Coronary artery (tissue), 2 donors: Measurements from ENCODE around the gene UNK.
A peak's percentile ranks its signal among the peaks of the same experiment; 100 is the strongest.

Experiments
- DNase-seq: peaks from one replicate; pipeline ENCODE4 v3.0.0-alpha.2; 2017; ENCODE audit warnings: low spot score
- H3K27ac ChIP-seq, 2 donors: fragments of 200-600 bp; sonication (generic); one replicate each; pipeline ENCODE4 v1.5.1; 2016 to 2019
- H3K4me3 ChIP-seq: fragments of 200-600 bp; sonication (generic); 2 replicates; pipeline ENCODE4 v1.5.1; 2016; ENCODE audit warnings: mild to moderate bottlenecking, moderate library complexity
- TF ChIP-seq, protein P1 (sequence below): fragments of 200-600 bp; sonication (generic); IDR thresholded peaks from one replicate; pipeline ENCODE4 v1.5.1; 2019; ENCODE audit warnings: antibody characterized with exemption

The UNK gene

DNA sequence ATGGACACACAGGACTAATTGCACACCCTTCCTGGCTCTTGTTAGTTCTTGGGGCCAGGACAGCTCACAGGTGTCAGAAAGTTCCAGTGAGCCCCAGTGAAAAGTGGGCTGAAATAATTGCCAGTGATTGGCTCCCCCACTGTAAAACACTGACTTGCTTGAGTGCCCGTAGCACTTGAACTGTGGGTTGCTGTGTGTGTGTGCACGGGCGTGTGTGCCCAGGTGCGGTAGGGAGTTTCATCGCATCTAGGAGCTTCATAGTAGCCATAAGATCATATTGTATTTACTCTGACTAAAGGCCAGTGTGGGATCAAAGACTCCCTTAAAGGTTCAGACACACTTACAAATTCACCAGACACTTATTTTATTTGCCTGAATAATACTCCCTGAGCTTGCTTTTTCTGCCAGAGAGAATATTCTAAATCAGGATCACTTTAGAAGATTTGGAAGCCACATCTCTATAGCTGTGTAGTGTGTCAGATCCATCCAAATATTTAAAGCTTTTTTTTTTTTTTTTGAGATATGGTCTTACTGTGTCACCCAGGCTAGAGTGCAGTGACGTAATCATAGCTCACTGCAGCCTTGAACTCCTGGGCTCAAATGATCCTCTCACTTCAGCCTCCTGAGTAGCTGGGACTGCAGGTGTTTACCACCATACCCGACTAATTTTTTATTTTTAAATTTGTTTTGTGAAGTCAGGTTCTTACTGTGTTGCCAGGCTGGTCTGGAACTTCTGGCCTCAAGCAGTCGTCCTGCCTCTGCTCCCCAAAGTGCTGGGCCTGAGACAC is 11.4 kb downstream of the UNK start:
- DNase-seq, result no peak
- no peak overlapping the region for H3K4me3 ChIP-seq
- H3K27ac ChIP-seq, result no peak overlapping the region
- TF ChIP-seq, protein P1, sequence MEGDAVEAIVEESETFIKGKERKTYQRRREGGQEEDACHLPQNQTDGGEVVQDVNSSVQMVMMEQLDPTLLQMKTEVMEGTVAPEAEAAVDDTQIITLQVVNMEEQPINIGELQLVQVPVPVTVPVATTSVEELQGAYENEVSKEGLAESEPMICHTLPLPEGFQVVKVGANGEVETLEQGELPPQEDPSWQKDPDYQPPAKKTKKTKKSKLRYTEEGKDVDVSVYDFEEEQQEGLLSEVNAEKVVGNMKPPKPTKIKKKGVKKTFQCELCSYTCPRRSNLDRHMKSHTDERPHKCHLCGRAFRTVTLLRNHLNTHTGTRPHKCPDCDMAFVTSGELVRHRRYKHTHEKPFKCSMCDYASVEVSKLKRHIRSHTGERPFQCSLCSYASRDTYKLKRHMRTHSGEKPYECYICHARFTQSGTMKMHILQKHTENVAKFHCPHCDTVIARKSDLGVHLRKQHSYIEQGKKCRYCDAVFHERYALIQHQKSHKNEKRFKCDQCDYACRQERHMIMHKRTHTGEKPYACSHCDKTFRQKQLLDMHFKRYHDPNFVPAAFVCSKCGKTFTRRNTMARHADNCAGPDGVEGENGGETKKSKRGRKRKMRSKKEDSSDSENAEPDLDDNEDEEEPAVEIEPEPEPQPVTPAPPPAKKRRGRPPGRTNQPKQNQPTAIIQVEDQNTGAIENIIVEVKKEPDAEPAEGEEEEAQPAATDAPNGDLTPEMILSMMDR, result no peak

DNA sequence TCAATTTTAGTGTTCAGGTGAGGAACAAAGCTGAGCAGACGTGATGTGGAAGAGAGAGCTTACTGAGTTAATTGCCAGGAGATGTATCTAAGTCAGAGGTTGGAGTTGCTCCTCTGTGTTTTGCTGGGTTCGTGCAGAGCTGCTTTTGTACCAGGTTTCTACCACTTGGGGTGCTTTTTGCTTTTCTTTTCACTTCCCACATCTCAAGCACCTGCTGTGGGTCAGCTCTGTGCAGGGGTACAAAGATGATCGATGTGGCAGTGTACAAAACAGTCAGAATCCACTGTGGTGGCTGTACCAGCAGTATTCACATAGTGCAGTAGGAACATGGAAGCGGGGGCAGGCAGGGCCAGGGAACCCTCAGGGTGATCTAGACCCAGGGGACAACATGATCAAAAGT is 14.8 kb downstream of the UNK start:
- Histone ChIP-seq H3K4me3 (no peak overlapping the region), H3K27ac (no peak overlapping the region)
- no peak for DNase-seq
- TF ChIP-seq, protein P1, result no peak

- DNase-seq, result no peak
- Histone ChIP-seq H3K4me3 (no peak overlapping the region), H3K27ac (no peak overlapping the region)
- TF ChIP-seq, protein P1, result no peak
Observed at GRCh38 chr17:75803883-75804282, 19.3 kb downstream of the UNK start.

GRCh38 chr17:75806822-75807500 is 22.4 kb downstream of the UNK start:
- TF ChIP-seq, protein P1, result no peak
- H3K27ac ChIP-seq, result no peak overlapping the region
- no peak overlapping the region for H3K4me3 ChIP-seq
- no peak for DNase-seq

GRCh38 chr17:75807861-75808260 is 23.3 kb downstream of the UNK start:
- Histone ChIP-seq H3K4me3 (no peak overlapping the region), H3K27ac (peak overlapping the region in 1 of 2 donors; percentile 72)
- TF ChIP-seq, protein P1, result no peak
- no peak for DNase-seq

GRCh38 chr17:75808549-75808904 is 23.9 kb downstream of the UNK start:
- no peak overlapping the region for H3K4me3 ChIP-seq
- TF ChIP-seq, protein P1, result no peak
- no peak for DNase-seq
- H3K27ac ChIP-seq, result peak overlapping the region in 1 of 2 donors; percentile 72
